Measurements from ENCODE around the gene PRPF8.

GRCh38 chr17:1676401-1676800, 8.3 kb downstream of the PRPF8 start:
- TF ChIP-seq CTCF (IDR thresholded peaks at IDR 0.05; ENCODE audit: insufficient read depth, low read depth, low read length) = no peak
- TF ChIP-seq EZH2 (IDR thresholded peaks at IDR 0.05; ENCODE audit: insufficient read depth, low read length) = no peak

Measured in astrocyte (in vitro differentiated cells and primary cell).